Activated CD4-positive, alpha-beta T cell treated with anti-CD3 and anti-CD28 coated beads, Interleukin-2, amount 50 U/mL, for 16 hours (primary cell): ENCODE measurements around the gene POLR2J3.
A peak's percentile ranks its signal among the peaks of the same experiment; 100 is the strongest.
"Not testable (repeated sequence)": the region's sequence is repeated elsewhere in the genome, so short reads cannot be mapped to it uniquely, and the experiment has no call there.

Experiments used
- DNase-seq: peaks from one replicate; pipeline ENCODE4 v3.0.0-alpha.2; 2020

The POLR2J3 gene

DNA sequence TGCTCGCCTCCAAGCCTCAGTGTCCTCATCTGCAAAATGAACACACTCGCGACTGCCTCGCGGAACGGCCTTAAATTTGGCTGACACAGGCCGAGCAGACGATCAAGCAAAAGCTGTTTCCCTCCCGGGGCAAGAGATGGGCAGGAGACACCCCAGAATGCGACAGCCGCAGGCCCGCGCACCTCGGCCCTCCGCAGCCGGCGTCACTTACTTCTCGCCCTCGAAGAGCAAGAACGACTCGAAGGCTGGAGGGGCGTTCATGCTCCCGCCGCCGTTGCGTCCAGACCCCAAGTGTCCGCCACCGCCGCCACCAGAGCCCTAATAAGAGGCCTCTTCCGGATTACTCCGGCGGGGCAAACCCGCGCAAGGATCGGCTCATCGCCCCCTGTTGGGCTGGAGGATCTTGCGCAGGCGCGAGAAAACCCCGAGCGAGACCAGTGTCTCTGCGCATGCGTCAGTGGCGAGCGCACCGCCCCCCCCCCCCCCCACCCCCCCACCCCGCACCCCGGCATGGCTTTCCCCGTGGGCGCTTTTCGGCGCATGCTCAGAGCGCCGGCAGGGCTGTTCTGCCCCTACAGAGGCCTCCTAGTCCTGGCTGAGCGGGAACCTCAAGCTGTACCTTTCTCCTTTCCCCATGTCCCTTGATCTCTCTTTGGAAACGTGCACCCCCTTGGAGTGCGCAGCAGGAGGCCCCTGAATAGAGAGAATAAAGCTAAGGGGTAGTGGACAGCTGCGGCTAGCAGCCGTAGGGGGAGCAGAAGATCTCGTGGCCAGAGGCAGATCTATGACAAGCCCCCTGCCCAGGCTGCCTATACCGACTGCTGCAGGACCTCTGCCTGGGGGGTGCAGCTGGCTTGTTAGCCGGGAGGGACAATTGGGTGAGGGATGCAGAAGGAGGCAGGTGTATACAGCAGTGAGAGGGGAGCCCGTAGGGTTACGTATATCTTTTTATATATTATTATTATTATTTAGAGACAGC lies at the start of gene POLR2J3:
Gene POLR2J3 (minus strand): TSS at position 323 of the 979 bp plus-strand sequence. CDS start 62 bp downstream, at position 261.
- peak; percentile 100 for DNase-seq

DNA sequence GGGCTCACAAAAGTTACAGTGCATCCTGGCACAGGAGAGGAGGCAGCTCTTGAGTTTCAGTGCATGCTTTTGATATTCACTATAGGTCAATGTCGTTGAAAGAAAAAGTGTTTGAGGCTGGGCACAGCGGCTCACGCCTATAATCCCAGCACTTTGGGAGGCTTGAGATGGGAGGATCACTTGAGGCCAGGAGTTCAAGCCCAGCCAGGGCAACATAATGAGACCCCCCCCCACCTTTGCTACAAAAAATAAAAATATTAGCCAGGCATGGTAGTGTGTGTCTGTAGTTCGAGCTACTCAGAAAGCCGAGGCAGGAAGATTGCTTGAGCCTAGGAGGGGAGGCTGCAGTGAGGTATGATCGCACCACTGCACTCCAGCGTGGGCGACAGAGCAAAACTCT lies 45.7 kb upstream of the POLR2J3 start:
- not testable (repeated sequence) for DNase-seq

DNA sequence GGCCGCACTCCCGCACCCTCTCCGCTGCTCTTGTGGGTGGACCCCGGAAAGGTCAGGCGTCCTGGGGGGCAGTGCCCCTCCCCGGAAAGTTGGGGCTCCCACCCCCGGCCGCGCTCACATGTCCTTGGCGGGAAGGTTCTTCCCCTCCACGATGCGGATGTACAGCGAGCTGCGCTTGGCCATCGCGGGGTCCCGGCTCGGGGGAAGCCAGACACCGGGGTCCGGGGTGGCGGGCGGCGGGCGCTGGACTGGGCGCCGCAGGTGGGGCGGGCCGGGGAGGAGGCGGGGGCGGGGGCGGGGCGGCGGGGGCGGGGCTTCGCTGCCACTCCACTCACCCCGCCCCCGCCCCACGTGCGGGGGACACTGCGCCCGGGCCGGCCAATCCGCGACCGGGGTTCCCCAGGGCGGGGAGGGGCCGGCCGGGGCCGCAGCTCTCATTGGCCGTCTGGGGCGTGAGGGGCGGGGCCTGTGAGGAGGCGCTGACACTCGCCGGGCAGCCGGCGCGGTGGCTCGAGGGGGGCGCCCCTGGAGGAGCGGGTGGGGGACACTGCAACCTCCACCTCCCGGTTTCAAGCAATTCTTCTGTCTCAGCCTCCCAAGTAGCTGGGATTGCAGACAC lies 44.2 kb upstream of the POLR2J3 start, which contains the start of gene RASA4:
Gene RASA4 (minus strand): TSS at position 250 of the 619 bp plus-strand sequence. CDS start 67 bp downstream, at position 183.
- DNase-seq = not testable (repeated sequence)

DNA sequence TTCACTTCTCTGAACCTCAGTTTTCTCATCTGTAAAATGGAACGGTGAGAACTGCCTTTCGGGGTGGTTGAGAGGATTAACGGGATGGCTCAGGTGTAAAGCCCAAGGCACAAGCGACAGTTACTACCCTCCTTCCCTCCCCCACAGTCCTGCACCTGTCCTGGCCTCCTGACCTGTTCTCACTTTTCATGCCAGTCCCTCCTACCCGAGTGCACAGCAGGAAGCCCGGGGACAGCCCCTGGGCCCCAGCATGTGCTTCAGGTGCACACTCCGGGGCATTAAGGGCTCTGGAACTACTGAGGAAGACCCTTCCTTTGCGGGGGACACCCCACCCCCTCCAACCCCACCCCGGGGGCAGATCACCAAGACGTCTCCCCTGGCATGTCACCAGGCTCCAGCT lies 43.5 kb upstream of the POLR2J3 start:
- DNase-seq = not testable (repeated sequence)

DNA sequence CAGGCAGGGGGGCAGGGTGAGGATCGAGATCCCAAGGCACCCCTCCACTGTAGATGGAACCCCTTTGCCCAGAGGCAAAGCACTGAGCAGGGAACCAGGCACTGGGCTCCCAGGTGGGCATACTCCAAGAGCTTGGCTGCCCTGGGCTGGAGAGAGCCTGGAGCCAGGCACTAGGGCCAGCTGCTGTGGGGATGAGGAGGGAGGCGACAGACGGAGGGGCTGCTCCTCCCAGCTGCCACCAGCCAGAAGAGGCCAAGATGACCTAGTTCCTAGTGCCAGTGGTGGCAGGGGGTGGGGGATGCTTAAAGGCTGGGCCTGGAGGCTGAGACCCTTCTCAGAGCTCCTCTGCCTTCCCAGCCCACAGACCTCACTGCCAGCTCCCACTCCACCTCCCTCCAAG lies 42.5 kb upstream of the POLR2J3 start:
- DNase-seq = not testable (repeated sequence)

DNA sequence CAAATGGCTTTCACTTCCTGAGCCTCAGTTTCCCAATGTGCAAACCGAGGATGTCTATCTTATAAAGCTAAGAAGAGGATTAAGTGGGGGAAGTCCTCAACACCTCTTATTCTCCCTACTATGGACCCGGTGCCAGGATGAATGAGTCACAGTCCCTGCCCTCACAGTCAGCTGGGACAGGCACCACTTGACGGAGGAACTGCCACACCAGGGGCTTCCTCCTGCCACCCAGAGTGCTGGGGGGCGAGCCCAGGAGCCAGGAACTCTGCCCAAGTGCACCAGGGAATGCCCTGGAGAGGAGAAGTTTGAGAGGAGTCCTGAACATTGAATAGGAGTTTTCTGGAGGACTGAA lies 41.9 kb upstream of the POLR2J3 start:
- not testable (repeated sequence) for DNase-seq

DNA sequence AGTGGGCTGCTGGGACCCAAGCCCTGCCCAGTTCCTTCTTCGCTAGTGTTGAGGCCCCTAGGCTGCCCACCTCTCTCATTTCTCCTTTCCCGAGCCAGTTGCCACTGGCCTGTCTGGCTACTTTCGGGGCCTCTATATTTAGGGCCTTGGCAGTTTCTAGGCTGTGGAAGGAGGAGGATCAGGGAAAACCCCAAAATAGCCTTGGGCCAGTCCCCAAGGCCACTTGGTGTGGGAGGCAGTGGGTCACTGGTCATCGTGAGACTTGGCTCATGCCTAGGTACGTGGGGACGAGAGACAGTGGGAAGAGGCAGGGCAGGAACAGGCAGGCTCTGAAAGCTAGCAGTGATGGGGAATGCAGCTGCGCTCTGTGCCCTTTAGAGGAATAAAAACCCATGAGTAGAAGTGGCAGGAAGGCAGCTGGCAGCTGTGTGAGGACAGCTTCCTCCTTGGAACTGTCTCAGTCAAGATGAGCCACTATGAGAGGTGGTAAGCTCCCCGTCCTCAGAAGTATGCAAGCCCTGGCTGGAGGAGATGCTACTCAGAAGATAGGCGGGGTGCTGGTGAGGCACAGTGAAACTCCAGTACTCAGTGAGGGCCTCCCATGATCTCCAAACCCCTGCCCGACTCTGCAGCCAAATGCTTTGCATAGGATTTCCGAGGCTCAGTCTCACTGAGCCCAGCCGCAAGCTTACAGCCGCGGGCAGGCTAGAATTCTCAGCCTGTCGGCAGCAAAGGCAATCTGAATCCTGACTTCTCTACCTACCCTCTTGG lies 41.4 kb upstream of the POLR2J3 start:
- DNase-seq = not testable (repeated sequence)

DNA sequence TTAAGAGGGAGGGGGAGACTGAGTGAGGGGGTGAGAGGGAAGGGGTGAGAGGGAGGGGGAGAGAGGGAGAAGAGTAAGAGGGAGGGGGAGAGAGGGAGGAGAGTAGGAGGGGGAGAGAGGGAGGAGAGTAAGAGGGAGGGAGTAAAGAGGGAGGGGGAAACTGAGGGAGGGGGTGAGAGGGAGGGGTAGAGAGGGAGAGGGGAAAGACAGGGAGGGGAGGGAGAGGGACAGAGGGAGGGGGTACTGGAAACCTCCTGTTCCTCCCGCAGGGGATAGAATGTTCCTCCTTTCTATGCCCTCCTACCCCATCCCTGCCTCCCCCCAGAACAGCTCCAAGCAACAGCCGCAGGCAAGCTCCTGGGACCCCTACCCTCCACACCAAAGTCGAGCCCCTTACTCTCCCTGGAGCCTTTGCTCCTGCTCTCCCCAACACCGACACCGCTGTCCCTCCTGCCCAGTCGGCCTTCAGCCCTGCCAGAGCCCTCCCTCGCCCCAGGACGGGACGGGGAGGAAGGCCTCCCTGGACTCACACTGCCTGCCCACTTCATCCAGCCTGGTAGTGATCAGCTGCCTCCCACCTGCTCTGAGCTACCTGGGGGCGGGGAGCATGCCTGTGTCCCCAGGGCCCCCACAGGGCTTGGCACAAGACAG lies 39.4 kb upstream of the POLR2J3 start:
- not testable (repeated sequence) for DNase-seq

DNA sequence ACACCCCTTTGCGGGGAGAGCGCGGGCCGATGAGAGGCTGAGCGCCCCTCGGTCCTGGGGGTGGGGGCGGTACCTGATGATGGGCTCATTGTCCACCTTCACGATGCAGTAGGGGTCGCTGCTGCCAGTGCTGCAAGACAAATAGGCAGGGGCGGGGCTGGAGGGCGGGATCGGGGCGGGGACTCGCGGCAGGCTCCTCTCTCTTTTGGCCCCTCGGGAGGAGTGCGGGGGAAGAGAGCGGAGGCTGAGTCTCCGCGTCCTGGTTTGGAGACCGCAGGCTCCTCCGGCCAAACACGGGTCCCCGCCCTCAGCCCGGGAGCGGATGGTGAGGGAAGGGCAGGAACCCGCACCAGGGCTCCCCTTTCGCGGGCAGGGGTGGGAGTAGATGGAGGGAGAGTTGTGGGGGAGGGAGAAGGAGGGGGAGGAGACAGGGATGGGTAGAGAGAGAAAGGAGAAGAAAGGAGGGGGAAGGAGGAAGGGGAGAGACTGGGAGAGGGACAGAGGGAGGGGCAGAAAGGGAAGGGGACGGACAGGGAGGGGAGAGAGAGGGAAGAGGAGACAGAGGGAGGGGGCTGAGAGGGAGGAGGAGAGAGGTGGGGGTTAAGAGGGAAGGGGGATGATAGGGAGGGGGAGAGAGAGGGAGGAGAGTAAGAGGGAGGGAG lies 38.8 kb upstream of the POLR2J3 start:
- DNase-seq = not testable (repeated sequence)

DNA sequence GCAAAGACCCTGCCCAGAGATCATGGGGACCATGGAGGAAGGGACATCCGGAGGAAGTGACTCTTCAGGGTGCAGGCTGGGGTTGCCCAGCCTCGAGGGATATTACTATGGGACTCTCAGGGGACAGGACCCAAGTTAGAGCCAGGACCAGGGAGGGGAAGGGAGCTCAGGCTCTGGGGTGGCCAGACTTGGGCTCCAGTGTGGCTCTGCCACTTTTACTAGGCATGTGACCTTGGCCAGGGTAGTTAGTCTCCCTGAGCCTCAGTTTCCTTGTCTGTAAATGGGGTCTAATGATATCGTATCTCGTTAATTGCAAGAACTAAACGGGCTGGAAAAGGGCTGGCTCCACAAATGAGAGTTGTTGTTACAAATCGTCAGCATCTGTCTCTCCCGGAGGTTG lies 38.1 kb upstream of the POLR2J3 start:
- not testable (repeated sequence) for DNase-seq

DNA sequence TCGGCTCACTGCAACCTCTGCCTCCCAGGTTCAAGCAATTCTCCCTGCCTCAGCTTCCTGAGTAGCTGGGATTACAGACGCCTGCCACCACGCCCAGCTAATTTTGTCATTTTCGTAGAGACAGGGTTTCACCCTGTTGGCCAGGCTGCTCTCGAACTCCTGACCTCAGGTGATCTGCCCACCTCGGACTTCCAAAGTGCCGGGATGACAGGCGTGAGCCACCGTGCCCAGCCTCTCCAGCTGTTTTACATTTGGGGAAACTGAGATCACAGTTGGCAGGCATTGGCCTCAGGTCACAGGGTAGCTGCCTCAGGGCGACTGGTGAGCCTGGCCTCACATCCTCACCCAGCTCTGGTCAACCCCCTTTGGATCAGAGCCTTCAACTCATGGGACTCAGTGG lies 37.4 kb upstream of the POLR2J3 start:
- not testable (repeated sequence) for DNase-seq

DNA sequence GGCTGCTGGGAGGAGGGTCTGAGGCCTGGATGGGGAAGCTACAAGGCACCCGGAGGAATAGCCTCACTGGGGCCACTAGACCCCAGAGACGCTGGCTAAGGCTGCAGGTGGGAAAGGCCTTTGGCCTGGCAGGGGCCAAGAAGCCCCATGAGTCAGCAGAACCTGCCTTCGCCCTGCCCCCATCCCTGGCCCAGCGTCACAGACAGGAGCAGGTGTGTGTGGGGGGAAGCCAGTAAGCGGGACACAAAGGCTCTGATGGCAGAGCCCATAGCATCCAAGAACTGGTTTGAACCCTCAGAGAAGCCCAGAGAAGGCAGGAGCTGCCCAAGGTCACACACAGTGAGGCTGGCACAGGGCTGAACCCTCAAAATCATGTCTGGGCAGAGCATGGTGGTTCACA lies 34.5 kb upstream of the POLR2J3 start:
- not testable (repeated sequence) for DNase-seq

DNA sequence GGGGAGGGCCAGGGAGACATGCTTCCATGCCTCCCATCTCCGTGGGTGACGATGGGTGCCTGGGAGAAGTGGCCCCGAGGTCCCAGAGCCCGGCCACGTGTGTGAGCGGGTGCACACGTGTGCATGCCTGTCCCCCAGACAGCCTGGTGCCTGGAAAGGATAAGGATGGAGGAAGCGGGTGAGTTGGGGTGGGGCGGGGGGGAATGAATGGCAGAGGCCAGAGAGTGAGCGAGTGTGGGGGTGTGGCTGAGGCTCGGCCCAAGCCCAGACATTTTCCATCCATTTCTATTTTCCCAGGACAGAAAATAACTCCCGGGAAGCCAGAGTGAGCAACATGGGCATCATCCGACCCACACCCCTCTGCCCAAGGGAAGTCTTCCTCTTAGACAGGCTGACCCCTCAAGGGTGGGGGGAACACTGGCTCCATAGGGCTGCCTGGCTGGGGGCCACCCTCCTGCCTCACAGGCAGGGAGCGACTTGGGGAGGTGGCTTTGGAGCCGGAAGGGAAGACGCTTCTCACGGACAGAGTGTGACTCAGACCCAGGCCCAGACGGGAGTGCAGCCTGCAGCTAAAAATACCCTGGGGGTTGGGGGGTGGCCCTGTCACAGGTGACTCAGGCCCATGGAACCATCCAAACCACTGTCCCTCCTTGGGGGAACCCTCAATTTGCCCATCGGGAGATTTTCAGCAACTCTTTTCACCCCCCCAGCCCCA lies 32.2 kb upstream of the POLR2J3 start:
- DNase-seq = not testable (repeated sequence)

DNA sequence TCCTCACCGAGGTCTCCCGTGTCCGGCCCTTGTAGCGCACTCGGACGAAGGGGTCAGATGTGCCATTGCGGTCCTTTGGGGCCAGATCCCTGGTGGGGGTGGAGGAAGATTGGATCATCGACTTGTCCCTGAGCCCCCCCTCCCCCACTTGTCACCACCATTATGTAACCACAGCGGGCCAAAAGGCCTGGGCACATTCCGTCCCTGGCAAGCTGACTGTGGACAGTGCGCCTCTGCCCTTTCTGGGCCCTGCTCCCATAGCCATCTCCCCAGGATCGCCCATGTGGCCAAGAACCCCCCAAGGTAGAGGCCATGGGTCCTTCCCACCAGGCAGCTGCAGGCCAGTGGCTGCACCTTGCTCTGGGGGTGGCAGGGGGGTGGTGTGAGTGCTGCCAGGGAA lies 29.9 kb upstream of the POLR2J3 start:
- not testable (repeated sequence) for DNase-seq

DNA sequence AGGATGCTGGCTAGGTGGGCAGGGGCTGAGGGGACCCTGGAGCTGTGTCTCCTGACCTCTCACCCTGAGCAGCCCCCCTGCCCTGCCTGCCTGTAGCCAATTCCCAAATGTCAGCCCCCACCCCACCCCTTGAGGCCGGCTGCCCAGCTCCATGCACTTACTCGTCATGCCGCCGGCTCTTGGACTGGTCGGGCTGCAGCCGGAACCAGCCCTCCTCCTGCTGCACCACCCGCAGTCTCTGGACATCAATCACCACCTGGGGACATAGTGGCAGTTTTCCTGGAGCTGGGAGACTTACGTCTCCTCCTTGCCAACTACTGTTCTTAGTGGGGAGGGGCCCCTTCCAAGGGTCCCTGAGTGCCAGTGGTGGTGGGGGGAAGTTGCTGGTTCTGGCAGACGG lies 27.3 kb upstream of the POLR2J3 start:
- DNase-seq = not testable (repeated sequence)

DNA sequence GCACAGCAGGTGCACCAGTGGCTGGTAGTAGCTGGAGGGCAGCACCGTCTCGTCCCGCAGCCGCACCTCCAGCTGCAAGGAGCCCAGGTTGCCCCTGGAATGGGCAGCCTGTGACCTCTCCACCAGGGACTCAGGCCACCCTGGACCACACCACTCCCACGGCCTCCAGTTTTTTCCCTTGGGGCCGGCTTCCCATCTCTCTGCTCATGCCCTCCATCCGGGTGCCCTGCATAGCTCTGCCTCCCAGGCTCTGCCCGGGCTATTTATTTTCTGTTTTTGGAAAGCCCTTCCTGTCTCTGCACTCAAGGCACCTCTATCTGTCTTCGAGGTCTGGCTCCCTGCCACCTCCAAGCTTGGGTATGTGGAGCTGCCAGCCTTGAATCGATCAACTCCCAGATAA lies 23.7 kb upstream of the POLR2J3 start:
- not testable (repeated sequence) for DNase-seq

DNA sequence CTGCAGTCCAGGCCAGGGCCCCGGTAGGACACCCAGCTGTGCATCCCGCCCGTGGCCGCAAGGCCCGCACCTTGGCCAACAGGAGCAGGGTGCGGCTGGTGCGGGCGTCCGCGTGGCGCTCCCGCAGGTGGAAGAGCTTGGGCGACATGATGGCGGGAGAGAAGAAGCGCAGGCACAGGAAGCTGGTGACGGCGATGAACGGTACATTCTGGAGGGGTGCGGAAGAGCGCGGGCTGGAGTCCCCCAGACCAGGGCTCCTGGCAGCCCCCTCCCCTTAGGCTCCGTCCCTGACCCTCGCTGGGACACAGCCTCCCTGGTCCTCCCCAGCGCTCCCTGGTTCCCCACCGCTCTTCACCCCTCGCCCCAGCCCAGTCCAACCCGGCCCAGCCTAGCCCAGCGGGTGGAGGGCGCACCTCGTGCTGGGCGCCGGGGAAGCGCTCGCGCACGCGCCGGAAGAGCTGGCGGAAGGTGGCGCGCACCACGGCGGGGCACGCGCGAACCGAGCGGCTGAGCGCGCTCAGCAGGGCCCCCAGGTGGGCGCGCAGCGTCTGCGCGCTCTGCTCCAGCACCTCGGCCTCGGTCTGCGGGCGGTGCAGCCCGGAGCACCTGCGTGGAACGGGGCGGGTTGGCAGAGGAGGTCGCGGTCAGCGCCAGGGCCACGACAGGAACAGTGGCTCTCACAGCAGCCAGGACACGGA lies 21.4 kb upstream of the POLR2J3 start:
- DNase-seq = not testable (repeated sequence)

DNA sequence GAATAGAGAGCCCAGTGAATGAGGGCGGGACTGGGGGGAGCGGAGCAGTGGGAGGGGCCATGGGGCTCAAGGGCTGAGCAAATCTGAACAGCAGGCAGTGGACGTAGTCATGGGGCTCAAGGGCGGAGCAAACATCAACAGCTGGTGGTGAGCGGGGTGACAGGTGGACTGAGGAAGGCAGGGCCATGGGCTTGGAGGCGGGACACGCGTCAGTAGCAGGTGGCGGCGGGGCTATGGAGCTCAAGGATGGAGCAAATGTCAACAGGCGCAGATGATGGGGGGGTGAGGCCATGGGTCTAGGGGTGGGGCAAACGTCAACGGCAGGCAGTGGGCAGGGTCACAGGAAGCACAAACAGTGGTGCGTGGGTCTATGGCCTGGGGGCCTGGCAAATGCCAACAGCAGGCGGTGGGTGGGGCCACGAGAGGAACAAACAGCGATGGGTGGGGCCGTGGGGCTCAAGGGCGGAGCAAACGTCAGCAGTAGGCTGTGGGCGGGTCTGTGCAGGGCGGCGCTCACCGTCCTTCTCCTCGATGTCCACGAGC lies 20.2 kb upstream of the POLR2J3 start:
- DNase-seq = not testable (repeated sequence)

DNA sequence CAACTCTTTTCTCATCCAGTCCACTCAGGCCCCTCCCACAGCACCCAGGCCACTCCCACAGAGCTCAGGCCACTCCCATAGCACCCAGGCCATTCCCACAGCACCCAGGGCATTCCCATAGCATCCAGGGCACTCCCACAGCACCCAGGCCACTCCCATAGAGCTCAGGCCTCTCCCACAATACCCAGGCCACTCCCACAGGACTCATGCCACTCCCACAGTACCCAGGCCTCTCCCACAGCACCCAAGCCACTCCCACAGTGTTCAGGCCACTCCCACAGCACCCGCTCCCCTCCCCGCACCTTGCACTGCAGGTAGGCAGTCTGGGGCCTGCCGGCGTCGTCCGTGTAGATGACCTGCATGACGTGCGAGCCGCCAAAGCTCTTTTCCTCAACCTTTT lies 17.5 kb upstream of the POLR2J3 start:
- not testable (repeated sequence) for DNase-seq

DNA sequence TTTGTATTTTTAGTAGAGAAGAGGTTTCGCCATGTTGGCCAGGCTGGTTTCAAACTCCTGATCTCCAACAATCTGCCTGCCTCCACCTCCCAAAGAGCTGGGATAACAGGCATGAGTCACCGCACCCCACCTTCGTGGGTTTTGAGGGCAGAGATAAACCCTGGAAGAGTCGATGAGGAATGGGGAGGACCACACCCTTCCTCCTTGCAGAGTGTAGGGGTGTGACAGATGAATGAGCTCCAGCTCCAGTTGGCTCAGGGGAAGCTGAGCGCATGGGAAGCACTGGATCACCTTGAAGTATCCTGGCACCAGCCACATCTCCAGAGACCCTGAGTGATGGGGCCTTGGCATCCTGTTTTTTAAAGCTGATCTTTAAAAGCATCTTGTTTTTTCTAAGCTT lies 11.1 kb upstream of the POLR2J3 start:
- not testable (repeated sequence) for DNase-seq
